ENCODE data around the gene TMEM131L. TPM values are rescaled to one million over a fixed set of nuclear protein-coding genes. Genes with fewer than 3 reads are reported as not detected.

The TMEM131L gene
- total RNA-seq, 1 experiment from 2014 or later: 14.6 TPM

DNA sequence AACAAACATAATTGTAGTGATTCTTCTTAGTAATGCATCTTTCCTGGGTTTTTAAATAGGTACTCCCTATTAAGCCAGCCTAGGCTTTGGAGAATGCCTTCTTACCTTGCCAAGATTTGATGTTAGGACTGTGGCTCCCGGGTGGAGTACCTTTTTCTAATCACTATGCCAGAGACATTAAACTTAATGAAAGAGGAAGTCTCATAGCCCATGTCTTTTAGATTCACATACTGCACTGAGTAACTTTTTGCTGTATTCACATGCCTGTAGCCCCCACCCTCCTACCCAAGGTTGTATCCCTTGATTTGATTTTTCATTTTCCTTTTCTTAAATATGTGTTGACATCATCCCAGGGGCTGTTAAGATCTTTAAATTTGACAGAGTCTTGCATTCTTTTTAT, 113.7 kb downstream of the TMEM131L start:
- no CpG with 5 or more reads among the region's 1 CpG for WGBS (ENCODE audit: extremely low coverage, insufficient read length, low lambda C conversion rate)
- Histone ChIP-seq H3K56ac (ENCODE audit: insufficient read length, low read depth, low read length) (no peak overlapping the region), H2BK20ac (ENCODE audit: low read depth, low read length, poor library complexity, severe bottlenecking) (no peak overlapping the region), H3T11ph (ENCODE audit: low read length) (no peak overlapping the region), H3K79me2 (ENCODE audit: insufficient read depth, low read length) (no peaks in the 10 kb centered on the region), H3K79me1 (ENCODE audit: insufficient read depth, low read depth, low read length, poor library complexity, severe bottlenecking) (no peaks in the 10 kb centered on the region), H2AK5ac (ENCODE audit: insufficient read length, low read length) (no peak overlapping the region), H3K4me2 (ENCODE audit: insufficient read depth, insufficient read length, low read length) (no peak overlapping the region), H3K23me2 (ENCODE audit: insufficient read length, low read depth, low read length, poor library complexity, severe bottlenecking) (no peaks in the 10 kb centered on the region), H3K4ac (ENCODE audit: low read depth, low read length) (no peak overlapping the region), H3K14ac (ENCODE audit: insufficient read depth, low read length) (no peak overlapping the region), H2AFZ (ENCODE audit: low read length) (no peak overlapping the region), H3K27me3 (ENCODE audit: insufficient read depth, low read length) (no peaks in the 10 kb centered on the region), H3K18ac (ENCODE audit: insufficient read length, low read depth, low read length) (no peak overlapping the region), H4K91ac (ENCODE audit: insufficient read length, low read depth, low read length) (no peak overlapping the region), H3K4me1 (ENCODE audit: insufficient read depth, low read length) (no peaks in the 10 kb centered on the region; the same call in 1 of the 2 replicates), H4K20me1 (ENCODE audit: control insufficient read depth, insufficient read depth, insufficient read length) (no peaks in the 10 kb centered on the region), H2BK12ac (ENCODE audit: insufficient read length, low read depth, low read length) (no peak overlapping the region), H3K9ac (ENCODE audit: extremely low read depth, insufficient read length, low read length) (no peak overlapping the region), H3K27ac (ENCODE audit: insufficient read length, low read depth, low read length) (no peak overlapping the region), H4K5ac (ENCODE audit: insufficient read length, low read depth, low read length) (no peak overlapping the region), H2BK15ac (ENCODE audit: low read depth, low read length) (no peak overlapping the region), H2BK5ac (ENCODE audit: insufficient read length, low read length) (no peak overlapping the region), H2BK120ac (ENCODE audit: low read depth, low read length, poor library complexity, severe bottlenecking) (no peak overlapping the region), H3K23ac (ENCODE audit: insufficient read length, low read depth, low read length) (no peak overlapping the region), H4K8ac (replicated peaks; ENCODE audit: insufficient read length, low read depth, low read length) (no peak overlapping the region), H3K9me3 (ENCODE audit: control insufficient read depth, low read depth, low read length) (no peaks in the 10 kb centered on the region)
- DNase-seq: no peak
- Mint-ChIP-seq H3K36me3 (ENCODE audit: insufficient read depth in 1 of 3, low read depth in 3 of 3) (peaks cover 4 to 10% (median 5%) of the 10 kb centered on the region in 3 experiments; a peak in 6 of 7 replicates), H3K27me3 (ENCODE audit: low read depth) (no peaks in the 10 kb centered on the region), H3K4me3 (no peak overlapping the region), H3K4me1 (peaks cover 4 to 6% of the 10 kb centered on the region in 2 experiments; a peak in 1 of 4 replicates), H3K27ac (peak overlapping the region in 2 of 3 experiments; percentile 31 to 36; a peak in 2 of 7 replicates), H3K9me3 (no peaks in the 10 kb centered on the region)
- TF ChIP-seq, protein P1, sequence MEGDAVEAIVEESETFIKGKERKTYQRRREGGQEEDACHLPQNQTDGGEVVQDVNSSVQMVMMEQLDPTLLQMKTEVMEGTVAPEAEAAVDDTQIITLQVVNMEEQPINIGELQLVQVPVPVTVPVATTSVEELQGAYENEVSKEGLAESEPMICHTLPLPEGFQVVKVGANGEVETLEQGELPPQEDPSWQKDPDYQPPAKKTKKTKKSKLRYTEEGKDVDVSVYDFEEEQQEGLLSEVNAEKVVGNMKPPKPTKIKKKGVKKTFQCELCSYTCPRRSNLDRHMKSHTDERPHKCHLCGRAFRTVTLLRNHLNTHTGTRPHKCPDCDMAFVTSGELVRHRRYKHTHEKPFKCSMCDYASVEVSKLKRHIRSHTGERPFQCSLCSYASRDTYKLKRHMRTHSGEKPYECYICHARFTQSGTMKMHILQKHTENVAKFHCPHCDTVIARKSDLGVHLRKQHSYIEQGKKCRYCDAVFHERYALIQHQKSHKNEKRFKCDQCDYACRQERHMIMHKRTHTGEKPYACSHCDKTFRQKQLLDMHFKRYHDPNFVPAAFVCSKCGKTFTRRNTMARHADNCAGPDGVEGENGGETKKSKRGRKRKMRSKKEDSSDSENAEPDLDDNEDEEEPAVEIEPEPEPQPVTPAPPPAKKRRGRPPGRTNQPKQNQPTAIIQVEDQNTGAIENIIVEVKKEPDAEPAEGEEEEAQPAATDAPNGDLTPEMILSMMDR (conservative IDR thresholded peaks at IDR 0.05): no peak

All from H9 (cell line).